Stimulated activated naive CD8-positive, alpha-beta T cell treated with anti-CD3 and anti-CD28 coated beads, Interleukin-15, Interleukin-2, amounts not matched to agents 100 U/mL and 50 U/mL, for 24 hours (primary cell): ENCODE data around the gene GAL3ST3.
"Not testable (repeated sequence)": the region's sequence is repeated elsewhere in the genome, so short reads cannot be mapped to it uniquely, and the experiment has no call there.

ENCODE experiments used
- ATAC-seq: fragments of 150-1000 bp; cut with Tn5 transposase; one replicate; pipeline ENCODE4 v1.10.0; 2021
- DNase-seq: peaks from one replicate; pipeline ENCODE4 v3.0.0; 2021

Gene GAL3ST3

DNA sequence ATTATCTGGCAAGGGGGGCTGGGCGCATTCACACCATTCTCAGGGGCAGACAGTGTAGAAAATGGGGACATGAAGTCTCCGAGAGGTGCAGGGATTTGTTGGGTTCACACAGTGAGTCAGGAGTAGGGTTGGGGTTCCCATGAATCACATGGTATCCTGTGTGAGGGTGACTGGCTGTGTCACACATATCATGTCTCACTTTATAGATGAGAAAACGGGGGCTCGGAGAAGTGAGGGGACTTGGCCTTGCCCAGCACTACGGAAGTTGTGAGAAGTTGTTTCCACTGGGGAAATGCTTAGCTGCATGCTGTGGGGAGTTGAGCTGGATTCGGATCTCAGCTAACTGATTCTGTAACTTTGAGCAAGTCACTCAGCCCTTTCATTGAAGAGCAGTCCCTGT, 4.2 kb downstream of the GAL3ST3 start:
- ATAC-seq (peak; percentile 62), DNase-seq (no peak)

DNA sequence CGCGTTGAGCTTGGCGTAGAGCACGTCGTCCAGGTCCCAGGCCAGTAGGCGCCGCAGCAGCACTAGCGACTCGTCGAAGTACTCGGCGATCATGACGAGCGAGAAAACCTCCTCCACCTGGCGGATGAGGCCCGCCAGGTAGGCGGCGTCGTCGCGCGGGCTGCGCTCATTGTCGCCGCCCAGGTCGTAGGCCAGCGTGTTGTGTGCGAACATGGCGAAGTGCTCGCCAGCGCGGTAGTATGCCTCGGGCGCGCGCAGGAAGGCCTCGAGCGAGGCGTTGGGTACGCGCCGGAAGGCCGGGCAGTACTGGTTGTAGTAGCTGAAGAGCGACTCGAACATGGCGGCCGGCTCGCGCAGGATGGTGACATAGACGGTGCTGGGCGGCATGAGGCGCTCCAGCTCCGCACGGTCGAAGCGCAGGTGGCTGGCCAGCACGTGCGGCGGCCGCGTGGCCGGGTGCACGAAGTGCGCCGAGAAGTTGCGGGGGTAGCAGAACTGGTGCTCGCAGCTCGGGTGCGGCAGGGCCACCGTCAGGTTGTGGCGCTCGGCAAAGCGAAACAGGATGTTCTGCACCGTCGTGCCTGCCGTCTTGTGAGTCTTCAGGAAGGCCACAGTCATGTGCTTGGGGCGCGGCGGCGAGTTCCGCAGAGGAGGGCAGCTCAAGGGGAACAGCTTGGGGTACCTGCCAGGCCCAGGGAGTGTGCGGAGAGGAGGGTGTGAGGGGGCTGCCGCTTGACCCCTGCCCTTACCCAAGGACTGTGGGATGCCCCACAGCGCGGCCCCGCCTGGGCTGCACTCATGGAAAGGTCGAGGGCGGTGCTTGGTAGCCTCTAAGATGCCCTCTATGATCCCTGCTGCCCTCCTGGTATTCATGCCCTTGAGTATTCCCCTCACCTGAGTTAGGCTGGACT, 5.7 kb downstream of the GAL3ST3 start:
- ATAC-seq (no peak), DNase-seq (no peak)

GRCh38 chr11:66042227-66042995, 6.5 kb downstream of the GAL3ST3 start:
- ATAC-seq (no peak), DNase-seq (no peak)

- no peak for ATAC-seq
- DNase-seq = no peak
Observed at GRCh38 chr11:66039765-66040164, 9.2 kb downstream of the GAL3ST3 start.

- no peak for ATAC-seq
- DNase-seq = no peak
Observed at GRCh38 chr11:66037327-66037726, 11.6 kb downstream of the GAL3ST3 start.

- ATAC-seq (no peak), DNase-seq (no peak)
Observed at GRCh38 chr11:66036334-66036710, 12.6 kb downstream of the GAL3ST3 start.

- no peak for DNase-seq
- no peak for ATAC-seq
Observed at GRCh38 chr11:66035653-66036333, 13.2 kb downstream of the GAL3ST3 start.

- ATAC-seq (no peak), DNase-seq (no peak)
Observed at GRCh38 chr11:66032957-66033735, 15.8 kb downstream of the GAL3ST3 start.

- DNase-seq (no peak), ATAC-seq (no peak)
Observed at GRCh38 chr11:66026017-66026529, 22.9 kb downstream of the GAL3ST3 start, which contains the start of gene CATSPER1. Gene CATSPER1 (minus strand): TSS chr11:66026479. CDS start chr11:66026379, 100 bp downstream.

DNA sequence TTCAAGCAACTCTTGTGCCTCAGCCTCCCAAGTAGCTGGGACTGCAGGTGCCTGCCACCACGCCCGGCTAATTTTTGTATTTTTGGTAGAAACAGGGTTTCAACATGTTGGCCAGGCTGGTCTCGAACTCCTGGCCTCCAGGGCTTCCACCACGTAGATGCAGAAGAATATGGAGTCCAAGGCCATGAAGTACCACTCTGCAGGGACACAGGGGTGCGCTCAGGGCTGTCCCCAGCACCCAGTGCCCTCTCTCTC, 25.8 kb downstream of the GAL3ST3 start:
- DNase-seq, ATAC-seq: not testable (repeated sequence)

DNA sequence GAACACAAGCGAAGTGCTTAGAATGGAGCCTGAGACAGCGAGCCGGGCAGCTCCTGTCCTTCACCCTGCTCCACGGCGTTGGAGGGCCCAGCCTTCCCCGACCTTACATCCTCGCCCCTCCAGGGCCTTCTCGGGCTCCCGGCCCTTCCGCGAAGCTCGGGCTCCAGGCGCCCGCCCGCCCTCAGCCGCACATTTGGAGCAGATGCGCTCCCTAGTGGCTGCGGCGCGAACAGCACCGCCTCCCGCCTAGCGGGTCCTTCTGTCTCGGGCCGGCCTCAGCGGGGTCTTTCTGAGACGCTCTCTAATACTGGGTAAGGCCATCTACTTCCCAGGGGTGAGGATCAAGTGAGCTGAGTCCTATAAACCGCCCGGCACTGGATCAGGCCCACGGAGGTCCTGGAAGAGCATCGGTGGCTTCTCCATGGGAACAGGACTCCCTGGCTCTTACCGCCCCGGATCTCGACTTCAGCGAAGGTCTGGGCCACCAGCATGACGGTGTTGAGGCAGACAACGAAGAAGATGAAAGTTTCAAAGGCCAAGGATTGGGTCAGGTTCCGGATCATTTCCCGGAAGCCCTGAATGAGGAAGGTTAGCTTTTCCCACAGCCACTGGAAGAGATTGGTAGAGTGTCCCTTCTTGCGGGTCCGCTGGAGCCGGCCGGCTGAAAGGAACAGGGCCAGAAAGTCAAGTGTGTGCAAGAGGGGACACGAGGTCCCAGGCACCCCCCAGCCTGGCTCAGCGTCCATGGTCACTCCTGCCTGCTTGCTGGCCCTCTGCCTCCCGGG, 26.4 kb downstream of the GAL3ST3 start:
- peak; percentile 81 for ATAC-seq
- peak; percentile 90 for DNase-seq

GRCh38 chr11:66020618-66021357, 28.2 kb downstream of the GAL3ST3 start:
- no peak for DNase-seq
- no peak for ATAC-seq

DNA sequence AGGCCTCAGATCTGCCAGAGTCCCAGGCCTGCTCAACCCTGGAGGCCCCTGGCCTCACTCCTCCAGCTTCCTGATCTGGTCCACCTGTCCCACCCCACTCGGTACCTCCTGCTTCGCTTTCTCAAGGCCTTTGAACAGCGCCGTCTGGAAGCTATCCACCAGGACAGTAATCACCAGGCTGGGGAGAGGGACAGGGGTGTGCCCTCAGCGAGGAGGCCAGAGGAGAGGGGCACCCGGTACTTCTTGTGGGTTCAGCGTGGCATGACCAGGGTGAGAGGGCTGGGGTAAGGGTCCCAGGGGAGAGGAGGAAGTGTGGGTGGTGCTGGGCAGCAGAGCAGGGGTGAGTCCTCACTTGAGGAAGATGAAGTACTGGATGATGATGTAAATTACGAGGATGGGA, 28.7 kb downstream of the GAL3ST3 start:
- ATAC-seq = no peak

GRCh38 chr11:66017321-66017720, 31.6 kb downstream of the GAL3ST3 start:
- no peak for ATAC-seq
- no peak for DNase-seq

More for the DNA sequence above, 28.7 kb downstream of the GAL3ST3 start:
- no peak for DNase-seq

DNA sequence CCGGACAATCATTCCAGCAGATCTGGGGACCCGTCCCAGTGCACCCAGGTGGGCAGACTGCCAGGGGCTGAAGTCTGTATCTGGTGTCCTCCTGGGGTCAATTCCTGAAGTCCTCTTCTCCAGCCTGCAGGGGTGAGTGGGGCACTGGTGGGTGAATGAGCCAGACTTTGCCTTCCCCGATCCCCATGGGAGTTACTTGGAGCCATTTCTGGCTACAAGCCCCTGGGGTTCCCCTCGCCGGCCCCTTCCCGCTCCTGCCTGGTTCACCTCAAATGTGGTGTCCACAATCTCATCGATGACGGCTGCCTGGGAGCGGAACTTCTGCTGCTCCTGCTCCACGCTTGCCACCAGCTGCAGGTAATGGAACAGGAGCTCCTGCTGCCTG, 32.2 kb downstream of the GAL3ST3 start:
- DNase-seq = no peak
- ATAC-seq = no peak

DNA sequence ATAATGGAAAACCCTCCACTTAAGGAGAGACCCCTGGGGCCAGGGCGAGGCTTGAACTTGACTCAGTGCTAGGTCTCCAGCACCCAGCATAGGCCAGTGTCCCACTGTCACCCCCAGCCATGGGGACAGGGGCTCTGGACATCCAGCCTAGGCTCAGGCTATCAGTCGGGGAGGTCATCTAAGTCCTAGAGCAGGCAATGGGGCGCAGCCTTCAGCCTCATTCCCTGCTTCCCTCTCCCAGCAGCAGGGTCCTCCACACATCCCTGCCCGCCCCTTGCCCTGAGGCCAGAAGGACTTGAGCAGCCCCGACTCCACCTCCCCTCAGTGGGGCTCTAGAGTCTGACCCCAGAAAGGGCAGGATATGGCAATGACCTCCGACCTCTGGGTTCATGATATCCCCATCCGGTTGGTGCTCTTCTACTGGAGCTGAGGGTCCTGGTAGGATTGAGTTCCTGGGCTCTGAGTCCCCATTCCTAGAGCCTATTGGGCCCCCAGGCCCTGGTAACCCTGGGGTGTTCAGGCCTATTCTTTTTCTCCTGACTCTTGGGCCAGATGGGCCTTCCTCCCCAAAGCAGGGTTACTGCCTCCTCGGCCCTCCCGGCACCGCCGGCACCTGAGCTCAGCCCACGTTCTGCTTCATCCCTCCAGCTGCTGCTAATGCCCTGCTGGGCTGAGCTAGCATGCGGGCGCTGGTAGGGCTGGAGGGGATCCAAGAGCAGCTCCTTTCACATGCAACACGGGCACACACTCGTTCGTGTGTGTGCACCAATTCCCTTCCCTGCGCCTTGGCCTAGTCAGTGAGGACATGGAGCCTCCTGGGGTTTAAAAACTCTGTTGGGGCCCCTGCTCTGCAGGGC, 32.8 kb downstream of the GAL3ST3 start:
- DNase-seq (no peak), ATAC-seq (no peak)

DNA sequence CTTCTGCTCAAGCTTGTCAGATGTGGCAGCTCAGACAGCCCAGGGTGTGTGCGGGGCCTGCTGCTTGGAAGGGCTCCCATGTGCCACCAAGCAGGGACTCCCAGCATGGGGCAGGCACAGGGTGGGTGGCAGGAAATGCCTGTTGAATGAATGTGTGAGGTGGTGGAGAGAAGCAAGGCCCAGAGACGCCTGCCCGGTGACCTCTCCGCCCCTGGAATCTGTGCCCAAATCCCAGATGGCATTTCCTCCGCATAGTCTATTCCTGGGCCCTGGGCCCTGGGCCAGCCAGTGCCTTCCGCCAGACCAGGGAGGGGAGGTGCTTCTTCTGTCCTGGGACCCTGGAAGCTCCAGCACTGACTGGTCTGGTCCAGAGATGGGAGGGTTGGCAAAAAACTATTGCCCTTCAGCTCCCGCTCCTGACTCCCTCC, 33.5 kb downstream of the GAL3ST3 start:
- DNase-seq (no peak), ATAC-seq (no peak)

- DNase-seq (no peak), ATAC-seq (no peak)
Observed at GRCh38 chr11:66014804-66015453, 34.0 kb downstream of the GAL3ST3 start.

DNA sequence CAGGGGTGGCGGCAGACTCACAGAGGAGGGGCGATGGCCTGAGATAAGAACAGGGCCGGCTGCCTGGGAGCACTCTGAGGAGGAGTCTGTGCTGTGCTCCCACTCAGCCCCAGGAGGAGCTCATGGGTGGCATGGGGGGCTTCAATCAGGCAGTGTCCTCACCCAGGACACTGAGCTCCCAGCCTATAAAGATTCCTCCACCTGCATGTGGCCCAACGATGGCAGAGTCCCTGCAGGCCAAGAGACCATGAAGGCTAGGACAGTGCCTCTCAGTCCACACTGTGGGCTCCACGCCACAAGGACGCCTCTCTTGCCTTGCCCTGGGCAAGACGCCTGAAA, 35.2 kb downstream of the GAL3ST3 start:
- DNase-seq (no peak), ATAC-seq (no peak)
